Psoas muscle (tissue), 8 donors: ENCODE measurements around the gene GABBR2. TPM values are rescaled to one million over a fixed set of nuclear protein-coding genes. Genes with fewer than 3 reads are reported as not detected.

Source experiments
- ATAC-seq, 4 donors: fragments of 200-7000 bp; cut with Tn5 transposase; one replicate each; pipeline ENCODE4 v1.9.1; 2020; ENCODE audit warnings: moderate library complexity in 3 of 4, mild to moderate bottlenecking in 2 of 4
- DNase-seq, 2 donors: peaks; one replicate each; pipeline ENCODE4 v3.0.0-alpha.2; 2020
- H3K27ac ChIP-seq: fragments of 200-600 bp; one replicate; pipeline ENCODE4 v1.8.0; 2022
- H3K27me3 ChIP-seq, 3 donors: fragments of 200-600 bp in 1 of 3; one replicate each; pipeline versions ENCODE4 v1.6.1 to v1.8.0; 2013 to 2022; ENCODE audit warnings: low read length in 2 of 3, mild to moderate bottlenecking in 2 of 3, moderate library complexity in 1 of 3; ENCODE audit not compliant: insufficient read depth in 3 of 3
- H3K36me3 ChIP-seq, 2 donors: fragments of 200-600 bp in 1 of 2; one replicate each; pipeline versions ENCODE4 v1.6.1 to v1.8.0; 2013 to 2022; ENCODE audit warnings: low read depth in 1 of 2, mild to moderate bottlenecking in 1 of 2, moderate library complexity in 1 of 2; ENCODE audit not compliant: insufficient read depth in 1 of 2
- H3K4me1 ChIP-seq: fragments of 200-600 bp; one replicate; pipeline ENCODE4 v1.8.0; 2022
- H3K4me3 ChIP-seq: fragments of 200-600 bp; one replicate; pipeline ENCODE4 v1.8.0; 2022; ENCODE audit warnings: mild to moderate bottlenecking
- H3K9me3 ChIP-seq: fragments of 200-600 bp; one replicate; pipeline ENCODE4 v1.8.0; 2022
- WGBS, 3 donors: extraction: QIAGEN DNeasy Blood & Tissue Kit; methylation state at CpG; one replicate each; pipeline versions ENCODE4 v1.1.6 to v1.1.7; 2013; 5-methylcytosine and 5-hydroxymethylcytosine counted together
- intact Hi-C, 2 donors: fragments of 100-400 bp; cut with DNase I; formaldehyde crosslinking; loops; one replicate each; pipeline versions ENCODE4 v1.11.0 to v1.14.2; 2022
- polyA plus RNA-seq, 3 donors: library from polyadenylated mRNA; stranded (reverse); fragments of 200-250 nt; gene quantifications; one replicate each; pipeline ENCODE4 v1.2.3, GENCODE V29; 2013
- total RNA-seq, 4 donors: library from RNA; stranded (reverse); fragmentation: NEBNext Ultra II Directional in 2 of 4; extraction: Animal tissue kit (Norgen Biotek cat#: 25700) in 2 of 4; gene quantifications; one replicate each; pipeline versions ENCODE4 v1.2.1 to v1.2.4, GENCODE V29; 2021 to 2023
- TF ChIP-seq, protein P1 (sequence below): fragments of 200-600 bp; IDR thresholded peaks from one replicate; pipeline ENCODE4 v1.8.0; 2022; ENCODE audit warnings: antibody characterized with exemption
- donor health status: healthy with polysubstance abuse.
- donor health status: DM: no; HTN: no; CAD: no; lungs with moderate emphysema.
- donor health status: Bipolar disorder and iron deficiency.
- donor health status: healthy.
- donor health status: DM: yes; HTN: yes; CAD: no.
- donor health status: DM: no; HTN: no; CAD: no.
- donor health status: DM: no; HTN: no; CAD: no.
- donor health status: DM: yes; HTN: yes; CAD: no.

The GABBR2 gene
- total and polyA plus RNA-seq, 7 donors, result 0.08 to 0.66 (median 0.38) TPM

DNA sequence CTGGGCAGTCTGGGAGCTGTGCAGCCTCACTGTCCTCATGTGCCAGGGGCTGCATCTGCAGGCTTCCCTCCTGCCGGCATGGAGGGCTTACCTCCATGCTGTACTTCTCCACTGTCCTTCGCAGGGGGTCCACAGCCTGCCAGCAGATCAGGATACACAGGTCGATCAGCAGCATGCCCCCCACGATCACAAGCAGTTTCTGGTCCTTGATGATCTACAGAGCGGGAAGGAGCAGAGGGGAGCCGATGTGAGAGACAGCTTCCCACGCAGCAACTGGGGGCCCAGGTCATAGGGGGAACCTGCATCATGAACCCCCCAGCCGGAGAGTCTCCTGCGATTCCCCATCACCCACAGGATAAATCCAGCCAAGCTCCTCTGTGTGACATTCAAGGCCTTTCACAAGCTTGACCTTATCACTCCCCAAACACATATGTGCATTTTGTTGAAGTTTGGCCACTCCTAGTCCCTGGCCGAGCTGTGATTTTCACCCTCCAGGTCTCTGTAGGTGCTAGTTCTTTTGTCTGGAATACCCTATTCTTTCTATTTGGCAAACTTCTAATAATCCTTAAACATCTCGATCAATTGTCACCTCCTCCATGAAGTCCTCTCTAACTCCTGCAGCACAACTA is 346.0 kb downstream of the GABBR2 start:
- intact Hi-C loops, result no loop called here
- Histone ChIP-seq H3K9me3 (peaks cover 7% of the 10 kb centered on the region), H3K27me3 (no peaks in the 10 kb centered on the region), H3K4me1 (no peaks in the 10 kb centered on the region), H3K36me3 (no peaks in the 10 kb centered on the region), H3K4me3 (no peak overlapping the region), H3K27ac (no peak overlapping the region)
- no peak for ATAC-seq
- TF ChIP-seq, protein P1, sequence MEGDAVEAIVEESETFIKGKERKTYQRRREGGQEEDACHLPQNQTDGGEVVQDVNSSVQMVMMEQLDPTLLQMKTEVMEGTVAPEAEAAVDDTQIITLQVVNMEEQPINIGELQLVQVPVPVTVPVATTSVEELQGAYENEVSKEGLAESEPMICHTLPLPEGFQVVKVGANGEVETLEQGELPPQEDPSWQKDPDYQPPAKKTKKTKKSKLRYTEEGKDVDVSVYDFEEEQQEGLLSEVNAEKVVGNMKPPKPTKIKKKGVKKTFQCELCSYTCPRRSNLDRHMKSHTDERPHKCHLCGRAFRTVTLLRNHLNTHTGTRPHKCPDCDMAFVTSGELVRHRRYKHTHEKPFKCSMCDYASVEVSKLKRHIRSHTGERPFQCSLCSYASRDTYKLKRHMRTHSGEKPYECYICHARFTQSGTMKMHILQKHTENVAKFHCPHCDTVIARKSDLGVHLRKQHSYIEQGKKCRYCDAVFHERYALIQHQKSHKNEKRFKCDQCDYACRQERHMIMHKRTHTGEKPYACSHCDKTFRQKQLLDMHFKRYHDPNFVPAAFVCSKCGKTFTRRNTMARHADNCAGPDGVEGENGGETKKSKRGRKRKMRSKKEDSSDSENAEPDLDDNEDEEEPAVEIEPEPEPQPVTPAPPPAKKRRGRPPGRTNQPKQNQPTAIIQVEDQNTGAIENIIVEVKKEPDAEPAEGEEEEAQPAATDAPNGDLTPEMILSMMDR, result no peak
- DNase-seq, result no peak
- 75 to 83% (median 81%) methylated on average over 11 of the region's 11 CpGs for WGBS, 3 donors

DNA sequence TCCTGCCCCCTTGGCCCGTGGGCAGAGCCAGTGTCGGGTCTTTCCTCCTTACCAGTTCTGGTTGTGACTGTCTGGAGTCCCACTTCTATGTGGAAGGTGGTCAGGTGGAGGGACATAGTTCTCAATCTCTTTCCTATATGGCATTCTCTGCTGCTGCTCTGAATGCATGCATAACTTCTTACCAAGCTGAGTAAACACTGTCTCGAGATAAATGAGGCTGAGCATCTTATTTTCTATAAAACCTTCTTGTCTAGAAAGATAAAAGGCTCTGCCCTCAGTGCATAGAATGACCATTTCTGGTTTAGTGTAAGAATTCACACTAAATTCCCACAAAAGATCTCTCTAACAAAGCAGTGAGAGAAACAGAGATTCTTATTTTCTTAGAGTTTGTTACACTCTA is 347.1 kb downstream of the GABBR2 start:
- no peak overlapping the region for H3K4me3 ChIP-seq

DNA sequence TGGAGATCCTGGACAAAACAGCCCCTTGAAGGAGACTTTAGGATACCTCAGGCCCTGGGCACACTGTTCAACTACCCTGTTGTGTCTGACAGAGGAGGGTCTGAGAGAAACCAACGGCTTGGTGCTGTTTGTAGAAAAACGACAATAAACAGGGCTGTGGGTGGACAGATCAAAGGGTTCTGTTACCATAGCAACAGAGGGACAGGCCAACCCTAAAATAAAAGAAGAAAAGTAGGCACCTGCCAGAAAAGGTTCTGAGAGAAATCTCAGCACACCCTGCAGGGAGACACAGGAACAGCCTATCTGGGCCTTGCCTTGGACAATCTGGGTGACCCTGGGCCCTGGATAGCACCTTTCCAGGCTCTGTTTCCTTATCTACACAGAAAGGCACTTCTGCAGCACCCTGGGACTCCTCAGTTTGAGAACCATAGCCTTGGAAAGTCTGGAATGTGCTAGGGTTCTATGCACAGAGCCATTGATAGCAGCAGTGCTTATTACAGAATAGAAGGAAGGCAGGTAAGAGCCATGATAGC is 348.5 kb downstream of the GABBR2 start:
- TF ChIP-seq, protein P1, result no peak
- ATAC-seq (no peak), DNase-seq (no peak)
- Histone ChIP-seq H3K36me3 (no peaks in the 10 kb centered on the region), H3K27me3 (no peaks in the 10 kb centered on the region), H3K27ac (no peak overlapping the region), H3K4me3 (no peak overlapping the region), H3K9me3 (peaks cover under 1% of the 10 kb centered on the region), H3K4me1 (no peaks in the 10 kb centered on the region)
- WGBS, 3 donors, result 10 to 43% (median 23%) methylated on average over 2 of the region's 2 CpGs
- intact Hi-C loops, result no loop called here

More for the DNA sequence above, 347.1 kb downstream of the GABBR2 start:
- Histone ChIP-seq H3K9me3 (peaks cover 7% of the 10 kb centered on the region), H3K27ac (no peak overlapping the region), H3K4me1 (no peaks in the 10 kb centered on the region), H3K27me3 (no peaks in the 10 kb centered on the region), H3K36me3 (no peaks in the 10 kb centered on the region)
- intact Hi-C loops, result no loop called here
- no peak for ATAC-seq
- no peak for DNase-seq
- 48 to 64% (median 57%) methylated on average over 3 of the region's 3 CpGs for WGBS, 3 donors
- TF ChIP-seq, protein P1, result no peak

DNA sequence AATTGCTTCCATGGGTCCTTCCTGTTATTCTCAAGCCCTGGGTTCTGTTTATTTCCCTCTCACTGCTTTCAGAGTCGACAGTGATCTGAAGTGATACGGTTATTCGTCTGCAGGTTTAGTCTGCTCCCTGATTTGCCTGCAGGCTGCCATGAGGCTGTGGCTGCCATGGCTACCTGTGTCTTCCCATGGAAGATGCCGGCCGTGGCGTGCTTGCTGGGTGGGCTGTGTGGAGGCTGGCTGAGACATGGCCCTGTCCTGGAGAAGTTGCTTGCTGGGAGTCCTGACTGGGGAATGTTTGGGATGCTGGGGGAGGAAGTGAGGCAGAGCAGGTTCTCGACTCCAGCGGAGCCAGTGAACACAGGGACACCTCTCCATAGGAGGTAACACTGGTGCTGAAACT is 349.2 kb downstream of the GABBR2 start:
- Histone ChIP-seq H3K27me3 (no peaks in the 10 kb centered on the region), H3K4me3 (no peak overlapping the region), H3K27ac (no peak overlapping the region), H3K36me3 (no peaks in the 10 kb centered on the region), H3K4me1 (no peaks in the 10 kb centered on the region), H3K9me3 (no peaks in the 10 kb centered on the region)
- DNase-seq (no peak), ATAC-seq (no peak)
- WGBS, 3 donors, result 66 to 75% (median 73%) methylated on average over 8 of the region's 8 CpGs
- TF ChIP-seq, protein P1, result no peak
- intact Hi-C loops, result no loop called here
